HG02970 (cell line): Measurements from ENCODE around the gene PSMB9.
"Not testable (repeated sequence)": the region's sequence is repeated elsewhere in the genome, so short reads cannot be mapped to it uniquely, and the experiment has no call there.

Experiments used
- ATAC-seq: cut with Tn5 transposase; IDR thresholded peaks from one replicate; pipeline ENCODE4 v1.9.1; 2021; ENCODE audit warnings: mild to moderate bottlenecking, moderate library complexity, moderate number of reproducible peaks; ENCODE audit not compliant: unreplicated experiment, low FRiP score

PSMB9 gene

DNA sequence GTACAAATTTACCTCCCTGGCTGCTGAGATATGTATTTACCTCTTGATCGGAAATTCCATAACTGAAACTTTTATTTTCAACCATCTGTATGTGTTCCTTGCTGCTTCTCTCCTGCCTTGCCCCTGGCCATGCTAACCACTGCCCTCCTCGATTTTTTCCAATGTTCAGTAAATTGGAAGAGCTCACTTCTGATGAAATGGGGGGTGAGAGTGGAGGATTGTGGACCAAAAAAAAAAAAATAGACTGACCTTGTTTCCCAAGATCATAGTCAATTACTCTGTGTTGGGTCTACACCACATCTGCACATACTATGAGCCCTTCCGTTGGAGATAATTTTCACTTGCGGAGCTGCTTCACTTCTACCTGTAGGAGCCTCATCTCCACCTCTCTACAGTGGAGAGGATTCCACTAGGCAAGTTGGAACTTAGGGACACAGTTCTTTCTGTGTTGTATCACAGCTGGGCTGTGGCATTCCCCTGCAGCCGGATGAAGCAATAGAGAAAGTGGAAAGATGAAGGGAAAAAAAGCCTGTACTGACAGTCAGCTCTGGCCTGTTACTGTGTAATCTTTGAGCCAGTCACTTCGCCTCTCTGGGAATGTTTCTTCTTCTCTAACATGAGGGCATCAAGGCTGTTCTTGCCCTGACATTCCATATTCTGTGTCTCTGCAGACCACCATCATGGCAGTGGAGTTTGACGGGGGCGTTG lies 1.6 kb downstream of the PSMB9 start:
- no peak for ATAC-seq

DNA sequence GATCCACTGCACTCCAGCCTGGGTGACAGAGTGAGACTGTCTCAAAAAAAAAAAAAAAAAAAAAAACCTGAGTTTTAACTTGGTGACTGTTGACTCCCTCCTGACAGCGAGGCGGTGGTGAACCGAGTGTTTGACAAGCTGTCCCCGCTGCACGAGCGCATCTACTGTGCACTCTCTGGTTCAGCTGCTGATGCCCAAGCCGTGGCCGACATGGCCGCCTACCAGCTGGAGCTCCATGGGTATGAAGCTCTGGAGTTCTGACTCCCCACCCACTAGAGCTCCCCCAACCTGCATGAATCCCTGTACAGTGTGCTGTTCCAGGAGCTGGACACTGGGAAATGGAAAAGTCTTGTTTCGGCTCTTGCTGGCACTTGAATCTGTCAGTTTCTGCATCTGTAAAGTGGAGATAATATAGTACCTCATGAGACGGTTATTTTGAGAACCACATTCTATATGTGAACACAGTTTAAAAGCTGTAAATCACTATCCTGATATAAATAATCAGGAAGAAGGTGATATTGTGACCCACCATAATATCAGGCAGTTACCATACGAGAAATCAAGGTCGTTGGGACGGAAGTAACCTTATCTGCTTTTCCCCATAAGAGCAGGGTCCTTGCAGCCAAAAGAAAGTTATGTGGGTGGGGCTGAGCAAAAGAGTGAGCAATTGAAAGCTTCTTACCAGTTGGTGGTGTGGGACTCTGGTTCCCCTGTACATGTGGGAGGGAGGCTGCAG lies 3.3 kb downstream of the PSMB9 start:
- no peak for ATAC-seq

DNA sequence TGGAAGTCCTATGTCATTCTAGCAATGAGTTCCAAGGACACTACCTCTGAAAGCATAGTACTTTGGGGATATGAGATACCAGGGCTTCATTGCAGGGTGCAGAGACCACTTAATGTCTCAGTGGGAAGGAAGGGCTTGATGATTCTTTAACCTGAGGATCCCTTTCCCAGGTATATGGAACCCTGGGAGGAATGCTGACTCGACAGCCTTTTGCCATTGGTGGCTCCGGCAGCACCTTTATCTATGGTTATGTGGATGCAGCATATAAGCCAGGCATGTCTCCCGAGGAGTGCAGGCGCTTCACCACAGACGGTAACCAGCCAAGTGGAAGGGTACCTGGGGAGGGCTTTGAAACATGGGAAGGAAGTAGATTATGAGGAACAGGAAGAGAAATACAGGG lies 4.2 kb downstream of the PSMB9 start:
- ATAC-seq, result no peak

DNA sequence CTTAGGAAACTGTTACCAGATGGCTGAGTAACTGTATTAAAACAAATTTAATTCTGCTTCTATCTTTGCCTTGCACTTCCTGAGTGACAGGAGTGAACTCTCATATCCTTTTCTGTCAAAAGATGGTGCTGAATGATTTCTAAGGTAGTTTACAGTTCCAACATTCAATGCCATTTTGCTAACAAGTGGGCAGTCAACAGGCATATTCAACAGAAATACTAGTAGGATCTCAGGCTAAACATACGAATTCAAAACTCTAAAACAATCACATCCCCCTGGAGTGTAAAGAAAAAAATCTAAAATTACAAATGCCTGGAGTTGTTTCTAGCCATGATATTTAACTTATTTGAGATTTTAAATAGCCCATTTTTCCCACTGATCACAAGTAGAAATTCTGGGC lies 6.7 kb downstream of the PSMB9 start:
- ATAC-seq, result no peak

DNA sequence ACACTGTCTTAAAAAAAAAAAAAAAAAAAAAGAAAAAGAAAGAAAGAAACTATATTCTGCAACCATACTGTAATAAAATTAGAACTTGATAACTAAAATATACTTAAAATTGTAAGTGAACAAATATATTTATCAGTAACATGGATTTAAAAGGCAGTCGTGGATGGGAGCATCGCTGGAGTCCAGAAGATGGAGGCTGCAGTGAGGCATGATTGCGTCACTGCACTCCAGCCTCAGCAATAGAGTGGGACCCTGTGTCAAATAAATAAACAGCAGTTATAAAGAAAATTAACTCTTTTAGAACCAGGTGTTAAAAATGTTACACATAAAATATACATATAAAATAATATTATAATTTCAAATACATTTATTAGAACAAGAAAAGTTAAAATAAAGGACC lies 8.7 kb downstream of the PSMB9 start:
- no peak for ATAC-seq

DNA sequence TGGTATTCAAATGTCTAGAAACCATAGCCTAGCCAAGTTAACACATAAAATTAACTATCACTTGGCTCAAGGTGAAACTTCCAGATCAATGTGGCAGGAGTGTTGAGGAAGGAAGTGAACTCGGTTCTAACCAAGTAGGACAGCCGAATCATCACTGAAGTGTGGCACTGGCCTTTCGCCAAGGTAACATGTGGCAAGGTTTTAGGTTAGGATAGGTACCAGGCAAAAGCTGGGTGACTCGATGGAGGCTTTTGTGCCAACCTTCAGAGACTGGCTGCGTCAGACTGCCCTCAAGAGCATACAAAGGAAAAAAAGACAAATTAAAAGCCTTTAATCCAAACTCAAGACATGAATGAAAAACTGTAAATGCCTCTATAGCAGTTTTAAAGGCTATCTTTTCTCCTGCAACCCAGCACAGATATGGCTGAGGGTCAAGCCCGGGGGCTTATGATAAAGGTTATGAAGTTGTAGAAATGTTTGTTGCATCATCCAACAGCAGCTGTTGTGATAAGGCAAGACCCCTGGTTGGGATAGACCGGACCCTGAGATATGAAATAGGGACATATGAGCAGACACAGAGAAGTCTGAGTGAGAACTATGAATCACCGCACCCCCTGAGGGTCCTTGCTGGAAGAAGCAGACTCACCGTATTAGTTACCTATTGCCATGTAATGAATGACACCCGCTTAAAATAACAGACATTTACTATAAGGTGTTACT lies 11.9 kb downstream of the PSMB9 start:
- ATAC-seq, result no peak

DNA sequence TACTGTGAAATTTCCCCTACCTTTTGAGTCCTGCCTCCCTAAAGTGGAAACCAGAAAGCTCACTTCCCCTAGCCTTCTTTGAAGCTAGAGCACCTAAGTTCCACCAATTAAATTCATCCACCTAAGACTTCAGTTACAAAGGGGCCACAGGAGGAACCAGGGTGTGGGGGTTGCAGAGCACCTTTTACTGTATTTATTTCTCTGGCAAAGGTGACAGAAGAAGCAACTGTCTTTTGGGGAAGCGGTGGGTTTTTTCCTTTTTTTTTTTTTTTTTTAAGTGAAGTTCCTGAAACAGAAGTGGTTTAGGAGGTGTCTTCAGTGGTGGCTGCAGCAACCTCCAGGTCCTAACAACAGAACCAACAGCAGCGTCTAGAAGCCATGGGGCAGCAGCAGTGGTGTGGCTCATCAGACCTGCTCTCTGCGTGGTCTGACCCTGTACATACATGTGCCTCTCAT lies 13.1 kb downstream of the PSMB9 start:
- ATAC-seq, result no peak

DNA sequence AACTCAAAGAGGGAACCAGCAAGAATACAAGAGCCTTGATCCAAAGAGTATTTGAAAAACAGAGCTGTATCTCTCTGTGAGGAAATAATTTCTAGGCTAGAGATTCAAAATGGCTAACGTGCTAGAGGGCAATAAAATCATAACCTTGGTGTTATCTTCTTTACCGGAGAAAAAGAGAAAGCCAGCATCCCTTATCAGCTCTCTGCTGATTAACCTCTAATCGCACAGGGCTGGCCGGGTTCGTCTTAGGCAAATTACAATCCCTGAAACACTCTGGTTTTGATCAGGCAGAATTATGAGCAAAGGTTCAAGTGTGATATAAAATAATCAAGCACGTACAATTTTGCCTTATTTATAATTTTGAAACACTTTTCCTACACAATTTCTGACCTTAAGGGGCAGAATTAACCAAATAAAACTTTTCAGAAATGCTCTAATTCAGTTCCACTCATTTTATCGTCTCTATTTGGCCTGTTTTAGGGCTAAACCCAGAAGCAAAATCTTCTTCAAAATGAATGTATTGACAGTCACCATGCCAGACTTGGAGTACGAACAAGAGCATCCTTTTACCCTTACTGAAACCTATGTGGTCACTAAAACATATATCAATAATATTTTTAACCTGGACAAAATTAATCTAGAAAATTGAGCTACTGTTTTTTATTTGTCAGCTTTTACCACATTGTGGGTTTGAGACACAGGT lies 13.7 kb downstream of the PSMB9 start:
- no peak for ATAC-seq

DNA sequence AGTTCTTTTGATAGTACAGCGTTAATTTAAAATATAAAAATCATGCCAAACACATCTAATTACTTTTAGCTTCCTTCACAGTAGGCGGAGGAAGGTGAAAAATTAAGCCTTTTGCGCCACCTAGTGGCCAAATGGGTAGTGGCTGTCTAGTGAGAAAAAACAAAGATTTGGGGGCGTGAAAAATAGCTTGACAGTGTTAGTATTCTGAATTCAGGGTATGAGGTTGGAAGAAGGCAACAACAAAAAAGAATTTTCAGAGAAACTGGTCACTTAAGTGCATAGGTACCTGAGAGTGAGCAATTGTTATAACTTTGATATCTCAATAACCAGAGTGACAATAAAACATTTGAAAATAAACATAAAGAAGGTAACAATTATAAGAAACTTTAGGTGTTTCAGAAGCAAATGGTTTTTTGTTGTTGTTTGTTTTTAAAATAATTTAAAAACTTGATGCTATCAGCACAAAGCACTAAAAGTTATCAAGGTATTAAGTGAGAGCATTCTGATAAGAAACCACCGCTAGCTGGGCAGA lies 14.3 kb downstream of the PSMB9 start:
- no peak for ATAC-seq

DNA sequence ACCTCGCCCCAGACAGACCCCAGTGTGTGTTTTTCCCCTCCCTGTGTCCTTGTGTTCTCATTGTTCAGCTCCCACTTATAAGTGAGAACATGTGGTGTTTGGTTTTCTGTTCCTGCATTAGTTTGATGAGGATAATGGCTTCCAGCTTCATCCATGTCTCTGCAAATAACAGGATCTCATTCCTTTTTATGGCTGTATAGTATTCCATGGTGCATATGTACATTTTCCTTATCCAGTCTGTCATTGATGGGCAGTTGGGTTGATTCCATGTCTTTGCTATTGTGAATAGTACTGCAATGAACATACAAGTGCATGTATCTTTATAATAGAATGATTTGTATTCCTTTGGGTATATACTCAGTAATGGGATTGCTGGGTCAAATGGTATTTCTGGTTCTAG lies 20.0 kb downstream of the PSMB9 start:
- ATAC-seq, result not testable (repeated sequence)

DNA sequence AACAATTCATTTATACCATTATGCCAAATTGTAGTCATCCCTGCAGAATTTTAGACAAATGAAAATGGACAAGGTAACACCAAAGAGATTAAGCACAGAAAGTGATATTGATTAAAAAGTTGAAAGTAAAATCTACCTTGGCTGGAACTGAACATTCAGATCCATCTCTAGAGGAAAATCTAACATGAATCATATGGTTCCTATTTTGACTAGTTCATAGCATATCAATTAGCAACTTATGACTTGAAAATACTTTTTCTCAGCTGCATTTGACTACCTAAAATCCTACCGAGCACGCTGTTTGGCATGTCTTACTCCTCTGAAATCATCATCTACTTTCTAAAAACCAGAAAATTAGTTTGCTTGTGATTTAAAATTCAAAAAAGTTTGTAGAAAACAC lies 22.6 kb downstream of the PSMB9 start:
- ATAC-seq, result no peak

DNA sequence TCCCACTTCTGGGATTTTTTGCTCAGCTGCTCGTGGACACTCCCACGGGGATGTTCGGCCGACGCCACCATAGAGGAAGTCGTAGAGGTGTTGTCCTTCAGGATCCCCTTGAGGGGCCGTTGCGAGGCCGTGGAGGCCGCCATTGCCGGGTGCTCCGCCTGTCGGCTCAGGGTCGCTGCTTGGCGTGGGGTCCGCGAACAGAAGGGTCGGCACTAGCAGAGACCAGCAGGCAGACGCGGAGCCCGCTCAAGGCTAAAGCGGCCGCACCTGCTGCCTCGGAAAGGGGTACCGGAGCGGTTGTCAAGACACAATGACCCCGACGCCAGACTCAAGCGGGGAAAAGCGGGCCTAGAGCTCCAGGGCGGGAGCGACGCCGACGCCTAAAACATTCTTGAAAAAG lies 25.7 kb downstream of the PSMB9 start:
- no peak for ATAC-seq

DNA sequence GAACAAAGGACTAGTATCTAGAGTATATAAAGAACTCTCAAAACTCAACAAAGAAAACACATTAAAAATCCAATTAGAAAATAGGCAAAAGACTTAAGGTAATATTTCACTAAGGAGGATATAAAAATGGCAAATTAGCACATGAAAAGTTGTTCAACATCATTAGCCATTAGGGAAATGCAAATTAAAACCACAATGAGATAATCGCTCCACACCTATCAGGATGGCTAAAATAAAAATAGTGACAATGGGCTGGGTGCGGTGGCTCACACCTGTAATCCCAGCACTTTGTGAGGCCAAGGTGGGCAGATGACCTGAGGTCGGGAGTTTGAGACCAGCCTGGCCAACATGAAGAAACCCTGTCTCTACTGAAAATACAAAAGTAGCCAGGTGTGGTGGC lies 27.0 kb downstream of the PSMB9 start:
- ATAC-seq, result not testable (repeated sequence)

DNA sequence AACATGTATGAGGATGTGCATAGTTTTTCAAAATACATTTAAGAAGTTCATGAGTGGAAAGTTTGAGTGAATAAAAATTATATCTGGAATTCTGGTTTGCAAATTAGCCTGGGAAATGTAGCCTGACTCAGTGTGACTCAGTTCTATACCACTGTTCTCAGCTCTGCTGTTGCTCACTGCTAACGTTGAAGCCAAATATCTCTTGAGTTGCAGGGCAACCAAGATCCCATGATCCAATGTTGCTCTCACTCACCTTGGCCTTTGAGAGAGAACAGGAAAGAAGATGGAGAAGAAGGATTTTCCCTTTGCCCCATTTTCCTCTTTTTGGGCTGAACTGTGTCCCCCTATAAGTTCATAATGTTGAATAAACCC lies 28.9 kb downstream of the PSMB9 start:
- no peak for ATAC-seq

DNA sequence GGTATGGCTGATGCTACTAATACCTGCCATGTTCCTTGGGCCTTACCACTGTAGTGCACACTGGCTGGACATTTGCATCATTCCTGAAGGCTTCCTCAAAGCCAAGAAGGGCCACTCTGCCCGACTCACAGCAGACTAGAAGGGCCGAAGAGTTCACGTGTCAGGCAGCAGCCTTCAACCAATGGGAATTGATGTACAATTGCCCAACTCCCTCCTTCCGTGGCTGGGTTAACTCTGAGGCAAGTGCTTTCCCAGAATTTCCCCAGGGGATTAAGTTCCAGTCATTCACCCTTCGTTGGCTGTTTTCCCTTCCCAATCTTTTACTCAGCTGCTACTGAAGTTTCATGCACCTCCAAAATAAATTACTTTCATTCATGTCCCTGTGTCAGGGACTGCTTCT lies 29.8 kb downstream of the PSMB9 start:
- ATAC-seq, result no peak

DNA sequence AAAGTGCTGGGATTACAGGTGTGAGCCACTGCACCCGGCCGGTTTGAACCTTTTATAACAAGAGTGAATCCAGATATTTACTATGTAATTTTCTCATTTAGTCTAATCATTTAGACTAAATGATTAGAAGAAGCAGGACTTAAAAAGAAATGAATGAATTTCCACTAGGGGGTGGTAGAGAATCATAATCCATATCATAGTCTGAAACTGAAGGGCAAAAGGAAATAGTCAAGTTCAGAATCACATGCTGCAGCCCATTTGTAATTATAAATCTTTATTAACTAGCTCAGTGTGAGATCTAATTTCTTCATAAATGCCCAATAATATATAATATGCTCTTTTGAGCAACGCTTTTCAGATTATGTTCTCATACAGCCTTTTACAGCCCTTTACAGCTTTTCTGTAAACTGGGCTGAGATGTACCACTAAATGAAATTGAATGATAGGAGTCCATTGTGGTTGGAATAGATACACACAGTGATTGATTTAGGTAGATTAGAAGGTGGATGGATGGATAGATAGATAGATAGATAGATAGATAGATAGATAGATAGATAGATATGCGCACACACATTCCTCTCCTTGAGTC lies 31.8 kb downstream of the PSMB9 start:
- ATAC-seq, result no peak

DNA sequence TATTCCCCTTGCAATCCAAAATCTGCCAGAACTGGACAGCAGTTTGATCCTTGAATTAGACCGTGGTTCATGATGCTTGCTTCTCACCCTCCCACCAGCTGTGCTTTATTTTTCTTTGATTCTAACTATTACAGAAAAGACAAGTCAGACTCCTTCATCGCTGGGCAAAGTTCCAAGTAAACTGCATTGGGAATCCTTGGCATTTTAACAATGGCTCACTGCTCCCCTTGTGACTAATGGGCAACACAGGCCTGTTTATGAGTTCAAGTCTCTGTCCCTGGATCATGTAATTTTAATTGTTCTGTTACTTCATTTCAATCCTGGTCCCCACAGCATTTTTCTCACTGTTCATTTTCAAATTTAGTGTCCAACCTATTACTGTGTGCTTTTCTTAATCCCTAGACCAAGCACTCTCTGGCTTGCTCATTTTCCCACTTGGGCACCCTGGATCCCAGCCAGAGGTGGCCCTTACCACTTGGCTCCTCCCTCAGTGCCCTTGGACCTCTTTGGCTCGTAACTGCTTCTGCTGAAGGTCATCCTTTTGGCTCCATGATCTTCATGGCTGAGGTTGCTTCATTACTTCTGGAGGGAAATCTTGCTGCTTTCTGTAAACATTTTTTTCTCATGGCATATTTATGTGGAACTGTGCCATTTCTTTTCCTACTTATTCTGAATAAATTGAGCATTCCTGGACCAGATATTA lies 32.8 kb downstream of the PSMB9 start:
- no peak for ATAC-seq

DNA sequence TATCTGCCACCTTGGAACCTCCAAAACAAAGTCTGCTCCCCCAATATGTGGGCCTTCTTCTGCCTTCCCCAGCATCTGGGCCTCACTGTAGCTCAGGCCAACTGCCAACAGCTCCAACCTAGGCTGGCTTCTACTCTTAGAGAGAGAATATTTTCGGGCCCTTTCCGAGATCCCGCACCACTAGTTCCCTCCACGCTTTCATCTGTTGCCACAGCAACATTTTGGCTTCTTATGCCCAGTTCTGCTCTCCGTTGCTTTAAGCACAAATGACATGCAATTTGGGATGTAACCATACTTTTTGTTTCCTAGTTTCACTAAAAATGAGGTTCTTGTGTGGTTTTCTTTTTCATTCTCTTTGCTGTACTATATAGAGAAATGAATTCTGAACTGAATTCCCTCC lies 33.6 kb downstream of the PSMB9 start:
- ATAC-seq, result no peak

DNA sequence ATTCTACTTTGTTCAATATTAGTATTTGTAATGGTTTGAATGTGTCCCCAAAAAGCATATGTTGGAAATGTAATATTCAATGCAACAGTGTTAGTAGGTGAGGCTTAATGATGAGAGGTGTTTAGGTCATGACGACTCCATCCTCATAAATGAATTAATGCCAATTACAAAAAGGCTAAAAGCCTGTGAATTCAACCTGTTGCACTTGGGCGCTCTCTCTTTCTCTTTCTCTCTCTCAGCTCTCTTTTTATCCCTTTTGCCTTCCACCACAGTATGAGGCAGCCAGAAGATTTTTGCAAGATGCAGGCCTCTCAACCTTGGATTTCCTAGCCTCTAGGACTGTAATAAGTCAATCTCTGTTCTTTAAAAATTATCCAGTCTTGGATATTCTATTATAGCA lies 34.6 kb downstream of the PSMB9 start:
- ATAC-seq, result no peak

DNA sequence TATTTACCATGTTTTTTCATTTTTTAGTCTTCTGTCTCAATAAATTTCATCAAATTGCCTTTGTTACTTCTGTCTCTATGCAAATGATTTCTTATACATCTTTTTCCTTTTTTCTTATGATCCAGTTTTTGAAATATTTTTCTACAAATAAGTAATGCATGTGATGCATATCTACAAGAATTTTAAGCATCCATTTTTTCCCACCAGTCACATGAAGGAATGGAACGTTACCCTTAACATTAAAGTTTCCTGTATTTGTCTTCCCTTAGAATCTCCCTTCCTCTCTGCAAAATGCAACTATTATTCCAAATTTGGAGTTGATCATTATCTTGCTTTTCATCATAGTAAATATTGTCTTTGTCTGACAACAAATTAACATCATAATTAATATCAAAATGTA lies 35.5 kb downstream of the PSMB9 start:
- ATAC-seq, result no peak
